Adrenal gland (tissue), 5 donors: ENCODE measurements around the gene NPIPB8.

ENCODE experiments used
- POLR2A ChIP-seq, 2 donors: fragments of 450-650 bp; IDR thresholded peaks; one replicate each; pipeline ENCODE4 v1.6.1; 2017; ENCODE audit warnings: antibody characterized with exemption in 2 of 2, mild to moderate bottlenecking in 2 of 2, moderate library complexity in 1 of 2
- TF ChIP-seq, protein P1 (sequence below), 6 experiments: fragments of 450-650 bp in 4 of 6; fragments of 200-600 bp in 2 of 6; sonication (generic) in 1 of 6; IDR thresholded peaks; 1 replicate in 5 of 6; 2 replicates in 1 of 6; pipeline versions ENCODE4 v1.5.1 to v1.8.0; 2016 to 2021; ENCODE audit warnings: antibody characterized with exemption in 6 of 6, mild to moderate bottlenecking in 2 of 6, moderate library complexity in 1 of 6
- donor health status: DM: no; HTN: no; CAD: no.

DNA sequence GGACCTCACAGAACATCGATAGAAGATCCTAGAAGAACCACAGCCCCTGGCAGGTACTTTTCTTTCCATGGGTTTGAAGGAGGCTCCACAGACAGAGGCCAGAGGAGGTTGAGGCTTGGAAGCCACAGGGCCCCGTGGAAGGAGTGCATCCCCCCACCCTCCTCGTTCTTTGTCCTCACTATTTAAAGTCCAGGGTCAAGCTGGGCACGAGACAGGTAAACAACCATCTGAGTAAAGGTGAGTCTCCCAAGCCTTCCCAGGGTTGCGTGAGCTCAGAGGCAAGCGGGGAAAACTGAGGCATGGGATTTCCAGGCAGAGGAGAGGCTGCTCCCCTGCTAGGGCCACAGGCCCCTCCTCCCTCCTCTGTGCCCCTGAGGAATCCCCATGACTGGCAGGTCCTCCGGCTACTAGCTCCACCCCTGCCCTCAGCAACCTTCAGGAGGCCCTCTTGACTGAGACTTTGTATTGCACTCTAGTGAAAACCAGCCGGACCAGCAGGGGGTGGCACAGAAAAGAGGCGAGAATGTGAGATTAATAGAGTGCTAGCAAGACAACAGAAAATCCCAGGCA is 40.1 kb upstream of the NPIPB8 start:
- TF ChIP-seq, protein P1, sequence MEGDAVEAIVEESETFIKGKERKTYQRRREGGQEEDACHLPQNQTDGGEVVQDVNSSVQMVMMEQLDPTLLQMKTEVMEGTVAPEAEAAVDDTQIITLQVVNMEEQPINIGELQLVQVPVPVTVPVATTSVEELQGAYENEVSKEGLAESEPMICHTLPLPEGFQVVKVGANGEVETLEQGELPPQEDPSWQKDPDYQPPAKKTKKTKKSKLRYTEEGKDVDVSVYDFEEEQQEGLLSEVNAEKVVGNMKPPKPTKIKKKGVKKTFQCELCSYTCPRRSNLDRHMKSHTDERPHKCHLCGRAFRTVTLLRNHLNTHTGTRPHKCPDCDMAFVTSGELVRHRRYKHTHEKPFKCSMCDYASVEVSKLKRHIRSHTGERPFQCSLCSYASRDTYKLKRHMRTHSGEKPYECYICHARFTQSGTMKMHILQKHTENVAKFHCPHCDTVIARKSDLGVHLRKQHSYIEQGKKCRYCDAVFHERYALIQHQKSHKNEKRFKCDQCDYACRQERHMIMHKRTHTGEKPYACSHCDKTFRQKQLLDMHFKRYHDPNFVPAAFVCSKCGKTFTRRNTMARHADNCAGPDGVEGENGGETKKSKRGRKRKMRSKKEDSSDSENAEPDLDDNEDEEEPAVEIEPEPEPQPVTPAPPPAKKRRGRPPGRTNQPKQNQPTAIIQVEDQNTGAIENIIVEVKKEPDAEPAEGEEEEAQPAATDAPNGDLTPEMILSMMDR (IDR thresholded peaks at IDR 0.05) = no peak
- no peak for TF ChIP-seq POLR2A (IDR thresholded peaks at IDR 0.05)
